Measurements from ENCODE around the gene FADS1.

- no peak for TF ChIP-seq CTCF (conservative IDR thresholded peaks at IDR 0.05)
- no peak for TF ChIP-seq EZH2 (IDR thresholded peaks at IDR 0.05; ENCODE audit: low read depth)
Measured at GRCh38 chr11:61761440-61762222, 55.2 kb downstream of the FADS1 start.

Data from PC-9 (cell line).